Astrocyte of the cerebellum (primary cell): ENCODE results near the gene PARD3B.
"Not testable (repeated sequence)": the region's sequence is repeated elsewhere in the genome, so short reads cannot be mapped to it uniquely, and the experiment has no call there.

Experiments used
- DNase-seq: peaks from one replicate; pipeline ENCODE4 v3.0.0-alpha.2; 2011; ENCODE audit warnings: low read depth
- H3K4me3 ChIP-seq: 2 replicates; pipeline ENCODE4 v1.5.1; 2011; ENCODE audit warnings: mild to moderate bottlenecking, low read depth, low read length, moderate library complexity
- CTCF ChIP-seq: IDR thresholded peaks from 2 replicates; pipeline ENCODE4 v1.5.1; 2012; ENCODE audit warnings: low read length, low read depth, moderate library complexity, mild to moderate bottlenecking; ENCODE audit errors: missing control alignments
- in situ Hi-C: cut with HindIII; loops from 2 replicates; pipeline ENCODE4 v1.10.0; 2017; ENCODE audit warnings: low sequenced_read_pairs

The PARD3B gene

GRCh38 chr2:204550751-204551511, 5.7 kb downstream of the PARD3B start:
- no peak for DNase-seq
- H3K4me3 ChIP-seq = no peak overlapping the region
- in situ Hi-C loops = no loop called here
- TF ChIP-seq CTCF = no peak

GRCh38 chr2:204551512-204551863, 6.2 kb downstream of the PARD3B start:
- no peak for TF ChIP-seq CTCF
- H3K4me3 ChIP-seq = no peak overlapping the region
- DNase-seq = no peak
- in situ Hi-C loops = no loop called here

GRCh38 chr2:204557604-204558003, 12.3 kb downstream of the PARD3B start:
- no peak for TF ChIP-seq CTCF
- in situ Hi-C loops = no loop called here

GRCh38 chr2:204559358-204559757, 14.1 kb downstream of the PARD3B start:
- DNase-seq, in situ Hi-C loops, H3K4me3 ChIP-seq: not testable (repeated sequence)

More at GRCh38 chr2:204557604-204558003, 12.3 kb downstream of the PARD3B start:
- DNase-seq = no peak
- no peak overlapping the region for H3K4me3 ChIP-seq

- TF ChIP-seq CTCF = no peak
- H3K4me3 ChIP-seq = no peak overlapping the region
- in situ Hi-C loops = no loop called here
- DNase-seq = no peak
Observed at GRCh38 chr2:204560902-204561301, 15.6 kb downstream of the PARD3B start.

- no peak for TF ChIP-seq CTCF
- DNase-seq = no peak
- in situ Hi-C loops = no loop called here
- no peak overlapping the region for H3K4me3 ChIP-seq
Observed at GRCh38 chr2:204561771-204562170, 16.5 kb downstream of the PARD3B start.

GRCh38 chr2:204566439-204566838, 21.2 kb downstream of the PARD3B start:
- in situ Hi-C loops = no loop called here
- TF ChIP-seq CTCF = no peak

More at GRCh38 chr2:204566439-204566838, 21.2 kb downstream of the PARD3B start:
- no peak overlapping the region for H3K4me3 ChIP-seq
- DNase-seq = no peak
